CD14-positive monocyte (primary cell): ENCODE results near the gene PLBD1. TPM values are rescaled to one million over a fixed set of nuclear protein-coding genes. Genes with fewer than 3 reads are reported as not detected.
A peak's percentile ranks its signal among the peaks of the same experiment; 100 is the strongest.

Source experiments
- DNase-seq, 3 donors: peaks; one replicate each; pipeline ENCODE4 v3.0.0-alpha.2; 2011 to 2022
- H2AFZ ChIP-seq: 2 replicates; pipeline ENCODE4 v1.6.0; 2012; ENCODE audit warnings: mild to moderate bottlenecking, low read depth, low read length, inconsistent platforms; ENCODE audit not compliant: insufficient read depth, poor library complexity, severe bottlenecking
- H3K27ac ChIP-seq, 2 donors: 1 replicate in 1 of 2; 2 replicates in 1 of 2; pipeline ENCODE4 v1.5.1; 2012 to 2013; ENCODE audit warnings: low read length in 2 of 2, control low read depth in 1 of 2, inconsistent platforms in 1 of 2, low read depth in 1 of 2, mild to moderate bottlenecking in 1 of 2
- H3K27me3 ChIP-seq, 2 donors: one replicate each; pipeline versions ENCODE4 v1.6.0 to v1.6.1; 2011 to 2013; ENCODE audit warnings: low read length in 2 of 2; ENCODE audit not compliant: control insufficient read depth in 2 of 2, insufficient read depth in 2 of 2
- H3K36me3 ChIP-seq, 2 donors: replicated peaks in 1 of 2; 1 replicate in 1 of 2; 2 replicates in 1 of 2; pipeline versions ENCODE4 v1.5.1 to v1.6.1; 2012 to 2013; ENCODE audit warnings: low read length in 2 of 2, control low read depth in 1 of 2, inconsistent platforms in 1 of 2, mild to moderate bottlenecking in 1 of 2; ENCODE audit not compliant: insufficient read depth in 2 of 2, control insufficient read depth in 1 of 2
- H3K4me1 ChIP-seq, 2 donors: 1 replicate in 1 of 2; 2 replicates in 1 of 2; pipeline versions ENCODE4 v1.5.1 to v1.6.1; 2012 to 2013; ENCODE audit warnings: low read length in 2 of 2, control low read depth in 1 of 2, inconsistent platforms in 1 of 2, mild to moderate bottlenecking in 1 of 2, moderate library complexity in 1 of 2; ENCODE audit not compliant: insufficient read depth in 2 of 2, control insufficient read depth in 1 of 2
- H3K4me2 ChIP-seq: replicated peaks from 2 replicates; pipeline ENCODE3; 2012; ENCODE audit warnings: low read length, moderate library complexity, mild to moderate bottlenecking; ENCODE audit not compliant: poor library complexity, severe bottlenecking; ENCODE audit errors: extremely low read depth
- H3K4me3 ChIP-seq, 3 experiments: fragments of 200-600 bp in 1 of 3; sonication (generic) in 1 of 3; replicated peaks in 1 of 3; 1 replicate in 2 of 3; 2 replicates in 1 of 3; pipeline ENCODE4 v1.5.1; 2011 to 2013; ENCODE audit warnings: low read length in 3 of 3, mild to moderate bottlenecking in 3 of 3, control low read depth in 2 of 3, low read depth in 2 of 3, inconsistent platforms in 1 of 3, moderate library complexity in 1 of 3
- H3K79me2 ChIP-seq: 2 replicates; pipeline ENCODE4 v1.6.0; 2012; ENCODE audit warnings: mild to moderate bottlenecking, control low read depth, inconsistent platforms, low read length, moderate library complexity; ENCODE audit not compliant: insufficient read depth
- H3K9ac ChIP-seq: 2 replicates; pipeline ENCODE4 v1.6.0; 2017; ENCODE audit warnings: low read length, mild to moderate bottlenecking; ENCODE audit not compliant: insufficient read depth, poor library complexity, severe bottlenecking
- H3K9me3 ChIP-seq, 2 donors: replicated peaks in 1 of 2; 1 replicate in 1 of 2; 2 replicates in 1 of 2; pipeline versions ENCODE4 v1.5.1 to v1.6.1; 2012 to 2013; ENCODE audit warnings: low read length in 2 of 2, control low read depth in 1 of 2; ENCODE audit not compliant: control insufficient read depth in 1 of 2, insufficient read depth in 1 of 2
- H4K20me1 ChIP-seq: 2 replicates; pipeline ENCODE4 v1.6.0; 2012; ENCODE audit warnings: mild to moderate bottlenecking, low read length, control low read depth, moderate library complexity; ENCODE audit not compliant: insufficient read depth
- H3K27ac Mint-ChIP-seq, 7 donors: one replicate each; pipeline ENCODE4 v1.8.0; 2020; ENCODE audit warnings: mild to moderate bottlenecking in 7 of 7, mixed read lengths in 7 of 7, moderate library complexity in 6 of 7, inconsistent platforms in 2 of 7
- H3K27me3 Mint-ChIP-seq, 3 donors: one replicate each; pipeline ENCODE4 v1.8.0; 2021 to 2022; ENCODE audit warnings: low read depth in 3 of 3, mild to moderate bottlenecking in 3 of 3, mixed read lengths in 3 of 3, moderate library complexity in 3 of 3, inconsistent platforms in 1 of 3
- H3K36me3 Mint-ChIP-seq, 2 donors: one replicate each; pipeline ENCODE4 v1.8.0; 2020; ENCODE audit warnings: mixed read lengths in 2 of 2, inconsistent platforms in 1 of 2, mild to moderate bottlenecking in 1 of 2
- H3K4me1 Mint-ChIP-seq: one replicate; pipeline ENCODE4 v1.8.0; 2020; ENCODE audit warnings: mild to moderate bottlenecking, mixed read lengths
- H3K4me3 Mint-ChIP-seq, 2 donors: one replicate each; pipeline ENCODE4 v1.8.0; 2020; ENCODE audit warnings: mild to moderate bottlenecking in 2 of 2, mixed read lengths in 2 of 2, moderate library complexity in 1 of 2
- H3K9me3 Mint-ChIP-seq, 7 donors: one replicate each; pipeline ENCODE4 v1.8.0; 2020 to 2022; ENCODE audit warnings: mixed read lengths in 7 of 7, mild to moderate bottlenecking in 6 of 7, moderate library complexity in 6 of 7, inconsistent platforms in 2 of 7
- CTCF ChIP-seq: fragments of 200-600 bp; IDR thresholded peaks from one replicate; pipeline ENCODE4 v1.8.0; 2022; ENCODE audit warnings: antibody characterized with exemption, mild to moderate bottlenecking
- WGBS: methylation state at CpG from one replicate; pipeline ENCODE4 v1.1.5; 2013; ENCODE audit warnings: missing lambda C conversion rate; ENCODE audit not compliant: insufficient coverage; 5-methylcytosine and 5-hydroxymethylcytosine counted together
- intact Hi-C, 2 donors: fragments of 100-400 bp; cut with micrococcal nuclease; formaldehyde crosslinking; loops; one replicate each; pipeline versions ENCODE4 v1.15.0 to v1.15.1; 2023
- polyA plus RNA-seq, 3 donors: library from polyadenylated mRNA; depleted of rRNA in 1 of 3; unstranded in 2 of 3; stranded (reverse) in 1 of 3; fragments of 300-500 nt in 2 of 3; fragments of >200 nt in 1 of 3; fragmentation: Illumina TruSeq in 2 of 3; gene quantifications; 1 replicate in 2 of 3; 2 replicates in 1 of 3; pipeline ENCODE4 v1.2.3, GENCODE V29; 2012 to 2021
- small RNA-seq: library from RNA; depleted of rRNA; stranded (forward); fragments of <200 nt; gene quantifications from one replicate; pipeline ENCODE3, GENCODE V24; 2012; ENCODE audit warnings: low read depth; ENCODE audit not compliant: insufficient read length

The PLBD1 gene
- polyA plus RNA-seq, 3 donors, result 317 to 876 (median 543) TPM

GRCh38 chr12:14454098-14454907, 113.4 kb downstream of the PLBD1 start:
- Histone ChIP-seq H3K79me2 (peaks cover 24% of the 10 kb centered on the region), H3K4me1 (no peaks in the 10 kb centered on the region), H3K36me3 (peaks cover 57 to 93% of the 10 kb centered on the region in 2 donors), H3K9me3 (no peaks in the 10 kb centered on the region), H3K27ac (peak overlapping the region in 1 of 2 donors; percentile 43), H2AFZ (no peak overlapping the region), H4K20me1 (peaks cover 57% of the 10 kb centered on the region), H3K4me3 (no peak overlapping the region), H3K27me3 (no peaks in the 10 kb centered on the region), H3K4me2 (no peak overlapping the region), H3K9ac (no peak overlapping the region)
- H3K4me3 Mint-ChIP-seq, result no peak overlapping the region
- no peaks in the 10 kb centered on the region for H3K9me3 Mint-ChIP-seq
- H3K36me3 Mint-ChIP-seq, result peaks cover 63 to 76% of the 10 kb centered on the region in 2 donors
- H3K4me1 Mint-ChIP-seq, result peaks cover 16% of the 10 kb centered on the region
- H3K27ac Mint-ChIP-seq, result peak overlapping the region in 5 of 7 donors; percentile 4 to 75 (median 42)
- DNase-seq, result peak in 2 of 3 donors; percentile 24 to 26
- intact Hi-C loops, result no loop called here
- WGBS, result 91% methylated on average over 1 of the region's 2 CpGs
- TF ChIP-seq CTCF, result peak; percentile 65
- no peaks in the 10 kb centered on the region for H3K27me3 Mint-ChIP-seq

Small RNA genes within 50 kb of the gene (small RNA-seq; reads per million reads assigned to genes)
- not detected for gene RN7SKP134

Other genes starting within 250 kb of the PLBD1 start
- gene ATF7IP, start 202.2 kb downstream of the PLBD1 start, polyA plus RNA-seq, result 10 to 100 TPM; 16.6 to 51.7 (median 19.2) TPM
- gene GUCY2C, start 128.7 kb upstream of the PLBD1 start, polyA plus RNA-seq, result under 1 TPM; 0.04 to 0.14 (median 0.10) TPM
- 10 to 100 TPM; 20.5 to 46.2 (median 29.2) TPM for gene WBP11, start 235.6 kb upstream of the PLBD1 start, polyA plus RNA-seq
- gene C12orf60, start 235.8 kb upstream of the PLBD1 start, polyA plus RNA-seq, result under 1 TPM in 2 of 3 donors, not detected in 1; 0.11 to 0.46 TPM
- gene SMCO3, start 246.3 kb upstream of the PLBD1 start, polyA plus RNA-seq, result under 1 TPM in 1 of 3 donors, not detected in 2; 0.11 TPM